WTC11 (cell line): ENCODE data around the gene ZNF710. TPM values are rescaled to one million over a fixed set of nuclear protein-coding genes. Genes with fewer than 3 reads are reported as not detected.

Experiments used
- ATAC-seq: fragments of 200-7000 bp; cut with Tn5 transposase; 2 replicates; pipeline ENCODE4 v1.10.0; 2021; ENCODE audit warnings: mild to moderate bottlenecking, moderate library complexity
- CTCF ChIA-PET: fragments of 300-600 bp; sonication (Branson Sonifier 250); formaldehyde crosslinking; loops from one replicate; lab custom pipeline; 2021; ENCODE audit warnings: antibody characterized with exemption; lab: Charles Lee
- POLR2A ChIA-PET: fragments of 350-600 bp; sonication (Branson Sonifier 250); formaldehyde crosslinking; loops from one replicate; lab custom pipeline; 2021; ENCODE audit warnings: antibody characterized with exemption; lab: Charles Lee
- DNase-seq: peaks from one replicate; pipeline ENCODE4 v3.0.0; 2021; ENCODE audit warnings: low spot score
- H3K27ac Mint-ChIP-seq: 2 replicates; pipeline ENCODE4 v1.8.0; 2021; ENCODE audit warnings: mixed read lengths
- H3K27me3 Mint-ChIP-seq: 2 replicates; pipeline ENCODE4 v1.8.0; 2021; ENCODE audit warnings: low read depth, mild to moderate bottlenecking, moderate library complexity, mixed read lengths
- H3K36me3 Mint-ChIP-seq: 2 replicates; pipeline ENCODE4 v1.8.0; 2021; ENCODE audit warnings: mixed read lengths
- H3K4me1 Mint-ChIP-seq: 2 replicates; pipeline ENCODE4 v1.8.0; 2022; ENCODE audit warnings: mixed read lengths
- H3K4me3 Mint-ChIP-seq: 2 replicates; pipeline ENCODE4 v1.8.0; 2021; ENCODE audit warnings: mild to moderate bottlenecking, moderate library complexity, mixed read lengths
- H3K9me3 Mint-ChIP-seq: 2 replicates; pipeline ENCODE4 v1.8.0; 2021; ENCODE audit warnings: mixed read lengths
- CREB1 ChIP-seq: sonication (generic); formaldehyde crosslinking; IDR thresholded peaks from 2 replicates; pipeline ENCODE4 v1.8.0; 2023; ENCODE audit warnings: mild to moderate bottlenecking, missing genetic modification reagents
- ELF4 ChIP-seq: sonication (generic); formaldehyde crosslinking; IDR thresholded peaks from 2 replicates; pipeline ENCODE4 v1.8.1; 2022; ENCODE audit warnings: low read depth, mild to moderate bottlenecking, moderate library complexity, missing genetic modification reagents
- EMX1 ChIP-seq: fragments of 250-450 bp; sonication (Bioruptor Pico); IDR thresholded peaks from 2 replicates; pipeline ENCODE4 v1.8.0; 2021; ENCODE audit warnings: mild to moderate bottlenecking
- GRHL2 ChIP-seq: fragments of 250-450 bp; sonication (Bioruptor Pico); IDR thresholded peaks from 2 replicates; pipeline ENCODE4 v1.8.0; 2022; ENCODE audit warnings: mild to moderate bottlenecking, moderate library complexity; ENCODE audit not compliant: insufficient replicate concordance, severe bottlenecking
- NR1H2 ChIP-seq: sonication (generic); formaldehyde crosslinking; IDR thresholded peaks from 2 replicates; pipeline ENCODE4 v1.9.0; 2021; ENCODE audit warnings: mild to moderate bottlenecking, moderate library complexity, missing genetic modification reagents
- PREB ChIP-seq: sonication (generic); formaldehyde crosslinking; IDR thresholded peaks from 2 replicates; pipeline ENCODE4 v1.8.1; 2022; ENCODE audit warnings: mild to moderate bottlenecking, missing genetic modification reagents, moderate library complexity, borderline replicate concordance
- RELA ChIP-seq: sonication (generic); formaldehyde crosslinking; IDR thresholded peaks from 2 replicates; pipeline ENCODE4 v1.8.1; 2022; ENCODE audit warnings: missing genetic modification reagents, mild to moderate bottlenecking, borderline replicate concordance
- TEAD1 ChIP-seq: sonication (generic); formaldehyde crosslinking; IDR thresholded peaks from 2 replicates; pipeline ENCODE4 v1.8.0; 2022; ENCODE audit warnings: mild to moderate bottlenecking, missing genetic modification reagents
- USF1 ChIP-seq: sonication (generic); formaldehyde crosslinking; IDR thresholded peaks from 2 replicates; pipeline ENCODE4 v1.8.0; 2022; ENCODE audit warnings: mild to moderate bottlenecking, missing genetic modification reagents
- ZMAT4 ChIP-seq: fragments of 250-450 bp; sonication (Bioruptor Pico); IDR thresholded peaks from 2 replicates; pipeline ENCODE4 v1.9.0; 2021; ENCODE audit warnings: mild to moderate bottlenecking
- ZNF121 ChIP-seq: sonication (generic); formaldehyde crosslinking; IDR thresholded peaks from 2 replicates; pipeline ENCODE4 v1.8.0; 2023; ENCODE audit warnings: missing genetic modification reagents
- ZNF396 ChIP-seq: fragments of 250-450 bp; sonication (Bioruptor Pico); IDR thresholded peaks from 2 replicates; pipeline ENCODE4 v1.8.0; 2021; ENCODE audit warnings: mild to moderate bottlenecking, moderate library complexity, borderline replicate concordance
- ZNF671 ChIP-seq: fragments of 250-450 bp; sonication (Bioruptor Pico); IDR thresholded peaks from 2 replicates; pipeline ENCODE4 v1.8.0; 2021; ENCODE audit warnings: mild to moderate bottlenecking
- total RNA-seq: library from RNA; stranded (reverse); gene quantifications from 3 replicates; pipeline ENCODE4 v1.2.3, GENCODE V29; 2021
- TF ChIP-seq, protein P1 (sequence below): sonication (generic); formaldehyde crosslinking; IDR thresholded peaks from 2 replicates; pipeline ENCODE4 v1.8.1; 2023; ENCODE audit warnings: mild to moderate bottlenecking, missing genetic modification reagents, borderline replicate concordance
- TF ChIP-seq, protein P2 (sequence below): sonication (generic); formaldehyde crosslinking; IDR thresholded peaks from 2 replicates; pipeline ENCODE4 v1.8.1; 2023; ENCODE audit warnings: mild to moderate bottlenecking, missing genetic modification reagents, moderate library complexity

The ZNF710 gene
- total RNA-seq, 1 experiment from 2014 or later, result 25.9 TPM

DNA sequence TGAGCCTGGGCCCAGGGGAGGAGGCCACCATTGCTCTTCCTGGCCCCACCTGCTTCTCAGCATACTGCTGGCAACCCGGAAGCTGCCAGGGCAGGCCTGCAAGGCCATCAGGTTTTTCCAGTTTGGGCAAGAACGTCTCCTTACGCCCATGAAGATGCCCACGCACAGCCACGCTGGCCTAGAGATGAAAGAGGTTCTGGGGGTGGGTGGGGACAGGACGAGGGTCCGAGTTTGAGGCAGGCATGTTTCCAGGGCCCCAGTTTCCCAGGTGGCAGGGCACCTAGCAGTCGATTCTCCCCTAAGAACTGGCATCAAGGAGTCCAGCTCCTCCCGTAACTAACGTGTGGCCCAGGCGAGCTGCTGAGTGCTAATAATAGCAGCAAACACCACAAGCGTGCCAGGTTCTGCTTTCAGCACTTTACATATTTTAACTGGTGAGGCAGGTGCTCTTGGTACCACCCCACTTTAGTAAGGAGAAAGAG lies 45.8 kb downstream of the ZNF710 start (continued):
- TF ChIP-seq, protein P1, sequence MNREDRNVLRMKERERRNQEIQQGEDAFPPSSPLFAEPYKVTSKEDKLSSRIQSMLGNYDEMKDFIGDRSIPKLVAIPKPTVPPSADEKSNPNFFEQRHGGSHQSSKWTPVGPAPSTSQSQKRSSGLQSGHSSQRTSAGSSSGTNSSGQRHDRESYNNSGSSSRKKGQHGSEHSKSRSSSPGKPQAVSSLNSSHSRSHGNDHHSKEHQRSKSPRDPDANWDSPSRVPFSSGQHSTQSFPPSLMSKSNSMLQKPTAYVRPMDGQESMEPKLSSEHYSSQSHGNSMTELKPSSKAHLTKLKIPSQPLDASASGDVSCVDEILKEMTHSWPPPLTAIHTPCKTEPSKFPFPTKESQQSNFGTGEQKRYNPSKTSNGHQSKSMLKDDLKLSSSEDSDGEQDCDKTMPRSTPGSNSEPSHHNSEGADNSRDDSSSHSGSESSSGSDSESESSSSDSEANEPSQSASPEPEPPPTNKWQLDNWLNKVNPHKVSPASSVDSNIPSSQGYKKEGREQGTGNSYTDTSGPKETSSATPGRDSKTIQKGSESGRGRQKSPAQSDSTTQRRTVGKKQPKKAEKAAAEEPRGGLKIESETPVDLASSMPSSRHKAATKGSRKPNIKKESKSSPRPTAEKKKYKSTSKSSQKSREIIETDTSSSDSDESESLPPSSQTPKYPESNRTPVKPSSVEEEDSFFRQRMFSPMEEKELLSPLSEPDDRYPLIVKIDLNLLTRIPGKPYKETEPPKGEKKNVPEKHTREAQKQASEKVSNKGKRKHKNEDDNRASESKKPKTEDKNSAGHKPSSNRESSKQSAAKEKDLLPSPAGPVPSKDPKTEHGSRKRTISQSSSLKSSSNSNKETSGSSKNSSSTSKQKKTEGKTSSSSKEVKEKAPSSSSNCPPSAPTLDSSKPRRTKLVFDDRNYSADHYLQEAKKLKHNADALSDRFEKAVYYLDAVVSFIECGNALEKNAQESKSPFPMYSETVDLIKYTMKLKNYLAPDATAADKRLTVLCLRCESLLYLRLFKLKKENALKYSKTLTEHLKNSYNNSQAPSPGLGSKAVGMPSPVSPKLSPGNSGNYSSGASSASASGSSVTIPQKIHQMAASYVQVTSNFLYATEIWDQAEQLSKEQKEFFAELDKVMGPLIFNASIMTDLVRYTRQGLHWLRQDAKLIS, result no peak
- TF ChIP-seq USF1 (CRISPR knock-in tag), result no peak
- TF ChIP-seq ZMAT4 (CRISPR knock-in tag), result no peak
- no peak for TF ChIP-seq NR1H2 (CRISPR knock-in tag)
- TF ChIP-seq ELF4 (CRISPR knock-in tag), result no peak
- no peak for TF ChIP-seq TEAD1 (CRISPR knock-in tag)
- no peak for TF ChIP-seq ZNF396 (CRISPR knock-in tag)
- TF ChIP-seq RELA (CRISPR knock-in tag), result no peak

DNA sequence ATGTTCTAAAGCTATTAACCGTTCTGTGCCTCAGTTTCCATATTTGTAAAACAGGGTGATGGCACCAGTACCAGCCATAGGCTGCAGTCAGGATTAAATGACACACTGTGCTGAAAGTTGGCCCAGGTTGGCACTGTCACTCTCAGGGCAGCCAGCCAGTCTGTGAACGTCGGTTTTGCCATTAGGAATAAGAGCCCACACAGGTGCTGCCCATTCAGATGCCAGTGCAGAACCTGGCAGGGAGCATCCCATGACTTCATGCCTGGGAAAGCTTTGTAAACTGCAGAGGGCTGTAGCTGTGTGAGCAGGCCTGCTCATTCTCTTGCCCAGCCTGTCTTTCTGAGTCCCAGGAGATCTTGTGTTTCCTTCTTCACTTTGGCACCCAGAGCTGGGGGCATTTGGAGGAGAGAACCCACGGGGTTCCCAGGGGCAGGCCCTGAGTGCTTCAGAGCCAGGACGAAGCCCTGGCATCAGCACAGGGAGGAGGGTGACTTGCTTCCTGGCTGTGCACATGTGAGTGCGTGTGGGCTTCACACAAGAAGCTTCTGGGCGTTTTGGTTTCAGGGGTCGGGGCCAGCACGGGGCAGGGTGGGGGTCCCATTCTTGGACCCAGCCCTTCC lies 46.9 kb downstream of the ZNF710 start:
- Mint-ChIP-seq H3K4me3 (no peak overlapping the region), H3K36me3 (no peaks in the 10 kb centered on the region), H3K27ac (no peak overlapping the region), H3K4me1 (peaks cover 22% of the 10 kb centered on the region), H3K27me3 (no peaks in the 10 kb centered on the region), H3K9me3 (no peaks in the 10 kb centered on the region)
- TF ChIP-seq EMX1 (CRISPR knock-in tag) (no peak), CREB1 (CRISPR knock-in tag) (no peak), PREB (no peak), ZNF671 (CRISPR knock-in tag) (no peak), ZNF121 (CRISPR knock-in tag) (no peak), RELA (CRISPR knock-in tag) (no peak), GRHL2 (no peak)
- TF ChIP-seq, protein P1, result no peak
- TF ChIP-seq, protein P2, sequence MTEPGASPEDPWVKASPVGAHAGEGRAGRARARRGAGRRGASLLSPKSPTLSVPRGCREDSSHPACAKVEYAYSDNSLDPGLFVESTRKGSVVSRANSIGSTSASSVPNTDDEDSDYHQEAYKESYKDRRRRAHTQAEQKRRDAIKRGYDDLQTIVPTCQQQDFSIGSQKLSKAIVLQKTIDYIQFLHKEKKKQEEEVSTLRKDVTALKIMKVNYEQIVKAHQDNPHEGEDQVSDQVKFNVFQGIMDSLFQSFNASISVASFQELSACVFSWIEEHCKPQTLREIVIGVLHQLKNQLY (CRISPR knock-in tag), result no peak
- ChIA-PET POLR2A (interaction anchor here (0.6 kb wide), 2 partner anchors 59 to 79 kb away, joined by 3 read pairs; no protein-coding TSS in a partner anchor), CTCF (interaction anchor here (0.6 kb wide), 2 partner anchors 14 to 167 kb away, joined by 4 read pairs; no protein-coding TSS in a partner anchor)
- no peak for DNase-seq
- no peak for ATAC-seq
